Measurements from ENCODE around the gene PDE11A.

PDE11A gene

DNA sequence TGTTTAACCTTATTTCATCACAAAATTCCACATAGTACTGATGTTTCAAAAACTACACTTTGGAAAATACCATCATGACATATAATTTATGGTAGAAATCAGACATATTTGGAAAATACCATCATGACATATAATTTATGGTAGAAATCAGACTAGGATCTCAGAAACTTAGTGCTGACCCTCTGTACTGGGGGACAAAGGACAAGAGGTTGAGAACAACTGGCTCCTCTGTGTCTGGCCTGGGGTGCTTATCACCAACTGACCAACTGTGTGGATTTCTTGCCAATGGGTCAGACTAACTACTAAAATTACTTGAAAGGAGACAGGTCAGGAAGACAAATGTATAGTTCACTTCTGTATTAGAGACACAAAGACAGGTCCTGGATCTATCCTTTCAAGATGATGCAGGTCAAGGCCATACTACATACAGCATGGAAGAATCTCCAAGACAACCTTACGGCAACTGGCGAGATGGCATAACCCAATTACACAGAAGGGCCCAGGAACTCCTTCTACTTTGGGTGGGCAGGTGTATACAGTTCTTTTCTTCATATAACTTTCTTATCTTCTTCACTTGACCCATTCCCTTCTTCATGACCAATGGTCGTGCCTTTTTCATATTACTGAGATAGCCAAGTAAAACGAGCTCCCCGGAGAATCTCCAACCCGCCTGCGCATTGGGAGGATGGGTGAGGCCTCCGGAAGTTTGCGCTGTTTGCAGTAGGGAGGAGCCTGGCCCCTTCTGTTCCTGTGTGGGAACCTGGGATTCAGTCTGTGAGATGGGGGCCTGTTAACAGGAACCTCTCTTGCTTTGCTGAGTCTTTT lies 389.5 kb downstream of the PDE11A start:
- no peak for DNase-seq

DNA sequence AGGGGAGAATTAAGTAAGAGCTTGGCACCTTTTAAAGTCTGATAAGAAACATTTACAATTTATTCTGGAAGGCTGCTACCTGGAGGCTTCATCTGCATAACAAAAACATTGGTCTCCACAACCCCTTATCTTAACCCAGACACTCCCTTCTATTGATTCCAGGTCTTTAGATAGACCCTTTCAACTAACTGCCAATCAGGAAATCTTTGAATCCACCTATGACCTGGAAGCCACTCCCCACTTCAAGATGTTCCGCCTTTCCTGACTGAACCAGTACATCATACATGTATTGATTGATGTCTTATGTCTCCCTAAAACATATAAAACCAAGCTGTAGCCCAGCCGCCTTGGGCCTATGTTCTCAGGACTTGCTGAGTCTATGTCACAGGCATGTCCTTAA lies 390.6 kb downstream of the PDE11A start:
- no peak for DNase-seq

DNA sequence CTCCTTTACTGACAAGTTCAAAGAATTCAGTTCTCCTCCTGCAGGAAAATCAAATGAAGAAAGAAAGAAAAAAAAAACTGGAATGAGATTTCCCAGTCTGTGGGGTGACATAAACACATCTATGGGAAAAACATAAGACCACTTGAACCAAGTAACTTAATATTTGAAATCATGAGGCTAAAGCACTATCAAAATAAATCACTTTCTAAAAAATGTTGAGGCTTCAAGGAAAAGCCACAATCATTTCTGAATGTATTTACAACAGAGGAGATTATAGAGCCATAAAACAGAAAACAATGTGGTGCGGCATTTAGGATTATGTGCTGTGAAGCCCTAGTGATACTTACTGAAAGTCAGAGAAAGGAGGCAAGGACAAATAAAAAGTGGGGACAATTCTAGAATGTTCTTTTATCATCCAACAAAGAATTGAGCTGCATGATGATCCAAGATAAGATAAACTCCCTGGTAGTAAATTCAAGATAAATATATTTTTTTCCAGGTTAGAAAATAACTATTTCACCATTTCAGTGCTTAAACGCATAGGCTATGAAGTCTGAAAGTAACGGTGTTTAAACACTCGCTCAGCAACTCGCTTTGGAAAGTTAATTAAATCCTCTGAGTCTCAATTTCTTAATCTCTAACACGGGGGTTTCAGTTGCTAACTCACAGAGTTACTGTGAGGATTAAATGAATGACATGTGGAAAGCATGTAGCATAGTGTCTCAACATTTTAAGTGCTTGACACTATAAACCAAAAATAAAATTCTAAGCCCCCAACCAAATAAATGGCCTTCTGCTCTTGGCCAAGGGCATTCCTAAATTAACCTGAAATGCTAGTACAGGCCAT lies 391.5 kb downstream of the PDE11A start:
- DNase-seq: no peak

DNA sequence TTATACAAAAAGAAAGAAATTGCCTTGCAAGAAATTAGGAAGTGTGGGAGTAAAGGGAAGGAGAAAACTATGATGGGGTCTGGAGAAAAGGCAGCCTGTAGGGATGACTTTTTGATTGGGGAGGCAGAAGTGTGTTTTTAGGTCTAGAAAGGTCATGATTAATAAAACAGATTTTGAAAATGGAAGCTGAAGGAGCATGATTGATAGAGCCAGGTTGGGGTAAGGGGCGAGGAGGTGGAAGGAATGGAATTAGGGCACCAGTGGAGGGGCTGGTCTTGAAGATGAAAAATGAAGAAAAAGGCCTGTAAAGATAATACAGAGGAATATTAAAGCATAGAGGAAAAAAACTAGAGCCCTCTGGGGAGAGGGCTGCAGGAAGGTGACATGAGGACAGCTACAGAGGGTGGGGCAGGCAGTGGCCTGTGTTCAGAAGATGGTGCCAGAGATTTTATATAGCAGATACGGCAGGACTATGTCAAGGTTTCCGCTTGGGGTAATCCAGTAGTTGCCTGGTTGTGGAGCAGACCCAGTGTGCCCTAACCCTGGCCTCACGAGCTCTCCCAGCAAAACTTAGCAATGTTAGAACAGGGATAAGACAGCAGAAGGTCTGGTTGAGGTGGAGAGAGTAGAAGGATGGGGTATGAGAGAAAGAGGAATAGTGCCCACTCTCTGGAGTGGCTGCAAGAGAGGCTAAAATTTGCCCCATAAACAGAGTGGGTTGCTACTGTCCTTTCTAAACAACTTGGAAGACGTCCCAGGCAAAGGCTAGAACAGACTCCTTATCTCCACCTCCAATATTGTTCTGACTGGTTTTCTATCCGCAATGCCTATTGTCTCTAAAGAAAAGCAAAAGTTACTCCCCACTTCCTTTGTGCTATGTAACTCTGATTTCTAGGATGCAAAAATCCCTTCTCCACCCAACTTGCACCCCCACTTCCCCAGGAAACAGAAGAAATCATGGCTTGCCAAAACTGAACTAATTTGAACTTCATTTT lies 392.7 kb downstream of the PDE11A start:
- DNase-seq: no peak

DNA sequence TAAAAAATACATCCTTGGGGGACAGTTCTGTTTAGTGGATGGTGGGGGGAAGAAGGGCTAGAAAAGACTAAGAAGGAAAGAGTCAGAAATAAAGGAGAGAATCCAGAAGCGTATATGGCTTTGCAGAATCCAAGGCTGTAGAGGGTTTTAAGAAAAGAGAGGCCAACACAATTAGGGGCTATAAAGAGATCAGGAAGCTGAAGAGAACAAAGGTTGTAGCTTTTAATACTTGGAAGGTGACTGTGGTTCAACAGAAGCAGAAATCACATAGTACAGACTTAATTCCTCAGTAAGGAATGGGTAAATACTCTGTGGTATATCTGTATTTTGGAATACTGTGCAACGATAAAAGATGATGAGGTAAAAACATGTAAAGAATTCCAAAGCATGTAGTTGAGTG lies 393.6 kb downstream of the PDE11A start:
- no peak for DNase-seq

DNA sequence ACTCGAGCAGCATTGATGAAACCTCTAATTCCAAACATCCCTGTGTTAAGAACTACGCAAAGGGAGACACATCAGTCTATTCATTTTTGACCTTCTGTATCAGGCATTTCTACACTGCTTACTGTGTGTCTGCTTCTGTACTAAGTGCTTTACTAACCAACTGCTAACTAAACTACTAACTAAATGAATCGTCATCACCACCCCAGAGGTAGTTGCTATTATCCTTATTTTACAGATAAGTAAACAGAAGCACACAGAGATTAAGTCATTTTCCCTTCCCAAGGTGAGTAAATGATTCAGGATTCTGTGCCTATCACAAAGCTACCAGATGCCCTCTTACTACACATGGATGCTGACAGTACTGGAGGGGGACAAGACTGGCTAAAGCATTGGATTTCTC lies 395.9 kb downstream of the PDE11A start:
- DNase-seq: no peak

DNA sequence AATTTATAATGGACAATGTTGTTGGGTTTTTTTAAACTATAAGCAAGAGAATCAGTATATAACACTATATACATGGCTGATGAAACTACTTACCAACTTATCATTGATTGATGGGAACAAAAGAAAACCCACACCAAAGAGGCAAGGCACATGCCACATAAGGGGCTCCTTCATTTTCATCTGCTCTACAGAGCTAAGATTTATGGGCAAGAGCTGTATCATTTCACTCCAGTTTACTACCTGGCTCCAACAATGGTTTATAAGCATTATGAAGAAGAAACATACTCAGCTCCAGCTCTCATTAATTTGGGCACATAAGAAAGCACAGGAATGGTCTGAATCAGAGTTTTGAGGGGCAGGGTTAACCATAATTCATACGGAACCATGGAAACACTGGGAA lies 396.8 kb downstream of the PDE11A start:
- DNase-seq: no peak

DNA sequence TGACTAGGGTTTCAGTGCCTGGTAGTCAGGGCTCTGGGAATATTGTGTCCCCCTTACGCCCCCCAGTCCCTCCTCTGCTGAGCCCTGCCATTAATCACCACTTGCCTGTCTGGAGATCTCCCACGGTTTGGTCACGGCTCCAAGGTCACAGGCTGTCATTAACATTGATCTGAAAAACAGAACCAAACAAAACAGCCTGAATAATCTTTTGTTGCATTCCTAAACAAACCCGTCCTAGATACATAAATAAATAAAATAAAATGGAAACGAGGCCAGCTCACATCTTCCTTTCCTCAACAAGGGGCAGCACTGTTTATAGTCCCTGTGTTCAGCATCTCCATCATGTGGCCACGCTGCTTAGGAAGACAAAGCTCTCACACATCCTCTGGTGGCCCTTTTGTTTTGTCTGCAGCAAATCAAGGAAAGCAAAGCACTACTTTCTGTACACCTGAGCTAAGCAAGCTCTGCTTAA lies 397.2 kb downstream of the PDE11A start:
- DNase-seq: no peak

DNA sequence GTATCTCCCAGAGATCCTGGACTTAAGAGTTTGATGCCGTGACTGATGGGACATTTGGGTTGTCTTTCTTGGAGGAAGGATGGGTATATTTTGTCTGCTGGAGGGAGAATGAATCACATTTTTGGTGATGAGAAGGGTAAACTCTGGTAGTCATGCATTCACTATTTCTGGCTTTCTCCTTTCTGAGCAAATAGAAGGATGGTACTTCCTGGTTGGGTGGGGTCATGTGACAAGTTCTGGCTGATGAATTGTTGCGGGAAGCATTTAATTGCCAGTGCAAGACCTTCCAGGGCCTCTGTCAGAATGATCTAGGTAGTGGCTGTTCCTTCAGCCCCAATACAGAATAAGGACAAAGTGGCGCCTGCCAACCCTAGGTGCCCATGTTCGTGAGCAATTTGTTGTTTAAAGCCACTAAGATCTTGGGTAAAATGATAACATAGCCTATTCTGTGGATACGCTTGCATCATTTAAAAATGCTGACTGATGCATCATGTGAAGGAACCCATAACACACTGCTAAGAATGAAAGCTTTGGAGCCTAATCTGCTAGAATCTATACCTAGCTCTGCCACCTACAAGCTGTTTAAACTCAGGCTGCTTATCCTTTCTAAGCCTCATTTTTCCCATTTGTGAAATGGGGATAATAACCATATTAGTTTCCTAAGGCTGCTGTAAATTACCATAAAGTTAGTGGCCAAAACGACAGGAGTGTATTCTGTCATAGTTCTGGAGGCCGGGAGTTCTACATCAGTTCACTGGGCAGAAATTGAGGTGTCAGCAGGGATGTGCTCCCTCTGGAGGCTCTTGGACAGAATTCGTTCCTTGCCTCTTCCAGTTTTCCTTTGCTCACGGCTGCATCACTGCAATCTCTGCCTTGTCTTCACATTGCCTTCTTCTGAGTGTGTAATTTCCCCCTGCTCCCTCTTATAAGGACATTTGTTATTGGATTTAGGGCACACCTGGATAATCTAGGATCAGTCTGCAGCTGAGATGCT lies 398.7 kb downstream of the PDE11A start:
- no peak for DNase-seq

DNA sequence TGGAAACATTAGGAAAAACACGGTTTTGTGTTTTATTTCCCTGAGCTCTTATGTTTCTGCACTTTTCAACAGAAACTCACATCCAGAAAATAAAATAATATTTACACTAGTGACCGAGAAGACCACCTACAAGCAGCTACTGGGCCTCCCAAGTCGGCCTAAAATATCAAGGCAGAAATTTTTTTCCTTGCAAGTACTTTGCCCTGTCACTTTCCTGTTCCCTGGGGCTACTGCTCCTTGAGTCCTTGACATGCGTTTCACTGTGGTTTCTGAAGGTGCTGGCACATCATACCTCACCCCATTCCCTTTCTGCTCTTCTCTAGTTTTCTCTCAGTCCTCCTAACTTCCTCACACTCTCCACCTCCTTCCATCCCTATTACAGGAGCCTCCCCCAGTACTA lies 400.9 kb downstream of the PDE11A start:
- DNase-seq: no peak

DNA sequence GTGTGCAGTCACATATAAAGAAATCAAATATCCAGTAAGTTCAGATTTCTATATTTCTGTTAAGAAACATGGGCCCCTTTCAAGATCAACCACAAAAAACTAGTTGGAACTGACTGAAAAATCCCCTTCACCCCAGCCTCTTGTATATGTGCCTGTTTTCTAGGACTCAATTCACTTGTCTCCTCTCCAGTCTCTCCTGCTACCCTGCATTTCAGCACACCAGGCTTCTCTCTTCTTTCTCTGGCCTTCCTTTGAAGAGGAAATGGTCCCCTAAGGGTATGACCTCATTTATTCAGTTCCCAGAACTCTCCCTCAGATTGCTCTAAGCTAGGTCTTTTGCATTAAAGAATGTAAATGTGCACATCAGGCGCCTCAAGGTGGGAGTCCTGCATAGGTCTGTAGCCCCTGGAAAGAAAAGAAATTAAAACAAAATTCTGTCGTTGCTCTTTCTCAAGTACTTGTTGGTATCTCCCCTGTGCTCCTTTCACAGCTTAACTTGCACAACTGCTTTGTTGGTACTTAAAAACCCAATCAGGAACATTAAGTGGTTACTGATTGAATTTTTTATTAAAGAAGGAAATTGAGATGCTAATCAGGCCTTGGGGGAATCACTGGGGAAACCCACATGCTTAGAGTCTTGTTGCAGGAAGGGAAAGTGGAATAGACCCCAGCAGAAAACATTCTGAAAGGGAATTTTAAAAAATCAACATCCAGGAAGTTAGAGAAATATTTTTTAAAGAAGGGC lies 401.6 kb downstream of the PDE11A start:
- DNase-seq: no peak

DNA sequence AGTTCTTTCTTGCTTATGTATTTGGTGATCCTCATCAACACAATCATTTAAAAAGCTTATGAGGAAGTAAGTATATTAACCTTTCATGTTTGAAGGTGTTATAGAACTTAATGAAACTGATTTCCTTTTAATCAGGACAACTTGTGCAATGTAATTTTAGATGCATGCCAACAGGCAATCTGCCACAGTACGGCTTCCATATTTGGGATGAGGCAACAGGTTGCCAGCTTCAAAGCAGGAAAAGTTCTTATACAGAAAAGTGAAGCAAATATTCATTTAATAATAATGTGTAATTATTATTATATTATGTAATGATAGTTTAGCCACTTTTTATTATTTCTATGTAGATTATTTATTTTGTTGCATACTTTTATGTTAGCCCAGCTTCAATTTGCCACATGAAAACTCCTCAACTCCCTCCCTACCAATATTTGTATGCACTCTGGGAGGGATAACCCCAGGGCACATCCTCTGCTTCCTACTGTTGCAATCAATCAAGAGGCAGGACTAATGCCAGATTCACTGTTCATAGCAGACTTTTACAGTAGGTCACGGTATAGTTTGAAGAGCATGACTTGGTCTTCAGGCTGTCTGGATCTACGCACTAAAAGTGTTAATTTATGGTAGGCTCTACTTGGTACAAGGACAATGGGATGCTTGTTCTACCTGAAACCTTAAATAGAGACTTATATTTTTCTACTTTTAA lies 402.8 kb downstream of the PDE11A start:
- no peak for DNase-seq

DNA sequence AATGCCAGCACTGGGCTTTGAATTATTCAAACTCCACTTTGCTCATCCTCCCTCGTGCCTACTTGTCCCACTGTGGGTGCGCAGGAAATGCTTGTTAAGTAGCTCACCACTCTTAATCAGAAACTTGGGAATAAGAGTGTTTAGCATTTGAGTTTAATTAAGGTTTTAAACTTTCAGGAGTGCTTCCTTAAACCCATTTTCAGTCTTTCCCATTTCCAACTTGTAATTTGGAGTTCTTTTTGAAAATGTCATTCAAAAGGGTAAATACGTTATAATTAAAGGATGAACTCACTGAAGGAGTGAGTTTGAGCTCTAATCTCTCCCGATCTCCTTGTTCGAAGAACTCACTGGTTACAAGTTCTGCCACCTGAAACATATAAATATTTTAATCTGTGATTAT lies 403.4 kb downstream of the PDE11A start:
- no peak for DNase-seq

DNA sequence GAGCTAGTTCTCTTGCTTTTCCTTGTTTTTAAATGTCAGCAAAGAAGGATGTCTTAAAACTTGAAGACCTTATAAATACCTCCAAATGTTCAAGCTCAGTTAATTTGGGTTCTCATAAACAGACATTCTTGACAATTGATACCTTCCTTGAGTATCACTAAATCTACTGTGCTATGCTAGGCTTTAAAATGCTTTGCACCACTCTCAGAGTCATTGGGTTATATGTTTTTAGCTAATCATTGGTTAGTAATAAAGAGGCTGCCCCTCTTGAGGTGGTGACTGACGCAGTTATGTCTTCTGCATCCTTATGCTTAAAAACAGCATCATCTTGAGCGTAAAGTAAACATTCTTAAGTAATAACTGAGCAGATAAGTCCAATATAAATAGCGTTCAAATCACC lies 404.0 kb downstream of the PDE11A start:
- no peak for DNase-seq

DNA sequence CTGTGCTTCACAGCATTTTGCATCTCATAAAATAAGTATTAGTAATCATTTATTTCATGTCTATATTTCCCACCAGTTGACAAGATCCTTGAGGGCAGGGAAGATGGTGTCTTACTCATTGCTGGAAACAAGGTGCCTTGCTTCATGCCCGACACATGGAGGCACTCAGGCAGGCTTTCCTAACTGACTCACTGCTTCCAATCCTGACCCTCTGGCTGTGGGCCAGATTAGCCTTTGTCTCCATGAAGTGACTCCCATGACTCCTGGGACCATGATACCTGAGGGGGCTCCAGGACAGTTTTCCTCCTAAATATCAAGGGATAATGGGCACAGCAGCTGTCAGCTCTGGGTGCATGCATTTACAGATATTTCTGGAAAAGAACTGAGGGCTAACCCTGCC lies 405.0 kb downstream of the PDE11A start:
- DNase-seq: no peak

DNA sequence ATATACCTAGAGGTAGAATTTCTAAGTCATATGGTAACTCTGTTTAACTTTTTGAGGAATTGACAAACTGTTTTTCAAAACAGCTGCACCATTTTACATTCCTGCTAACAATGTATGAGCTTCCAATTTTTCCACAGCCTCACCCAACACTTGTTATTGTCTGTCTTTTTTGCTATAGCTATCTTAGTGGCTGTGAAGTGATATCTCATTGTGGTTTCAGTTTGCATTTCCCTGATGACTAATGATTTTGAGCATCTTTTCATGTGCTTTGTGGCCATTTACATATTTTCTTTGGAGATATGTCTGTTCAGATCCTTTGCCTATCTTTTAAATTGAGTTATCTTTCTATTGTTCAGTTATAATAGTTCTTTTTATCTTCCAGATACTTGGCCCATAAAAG lies 406.2 kb downstream of the PDE11A start:
- no peak for DNase-seq

DNA sequence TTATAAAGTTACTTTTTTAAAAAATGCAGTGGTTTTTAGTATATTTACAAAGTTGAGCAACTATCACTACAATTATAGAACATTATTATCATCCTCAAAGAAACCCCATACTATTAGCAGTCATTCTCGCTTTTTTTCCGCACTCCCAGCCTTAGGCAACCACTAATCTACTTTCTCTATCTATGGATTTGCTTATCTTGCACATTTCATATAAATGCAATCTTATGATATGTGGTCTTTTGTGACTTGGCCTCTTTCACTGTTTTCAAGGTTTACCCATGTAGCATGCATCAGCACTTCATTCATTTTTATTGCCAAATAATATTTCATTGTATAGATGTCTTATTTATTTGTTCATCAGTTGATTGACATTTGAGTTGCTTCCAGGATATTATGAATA lies 406.6 kb downstream of the PDE11A start:
- no peak for DNase-seq

DNA sequence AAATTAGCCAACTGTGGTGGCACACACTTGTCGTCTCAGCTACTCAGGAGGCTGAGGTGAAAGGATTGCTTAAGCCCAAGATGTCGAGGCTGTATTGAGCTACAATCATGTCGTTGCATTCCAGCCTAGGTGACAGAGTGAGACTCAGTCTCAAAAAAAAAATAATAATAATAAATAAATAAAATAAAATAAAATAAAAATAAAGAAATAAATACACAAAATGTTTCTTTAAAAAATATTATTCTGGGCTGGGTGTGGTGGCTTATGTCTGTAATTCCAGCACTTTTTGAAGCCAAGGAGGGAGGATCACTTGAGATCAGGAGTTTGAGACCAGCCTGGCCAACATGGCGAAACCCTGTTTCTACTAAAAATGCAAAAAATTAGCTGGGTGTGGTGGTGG lies 407.2 kb downstream of the PDE11A start:
- no peak for DNase-seq

DNA sequence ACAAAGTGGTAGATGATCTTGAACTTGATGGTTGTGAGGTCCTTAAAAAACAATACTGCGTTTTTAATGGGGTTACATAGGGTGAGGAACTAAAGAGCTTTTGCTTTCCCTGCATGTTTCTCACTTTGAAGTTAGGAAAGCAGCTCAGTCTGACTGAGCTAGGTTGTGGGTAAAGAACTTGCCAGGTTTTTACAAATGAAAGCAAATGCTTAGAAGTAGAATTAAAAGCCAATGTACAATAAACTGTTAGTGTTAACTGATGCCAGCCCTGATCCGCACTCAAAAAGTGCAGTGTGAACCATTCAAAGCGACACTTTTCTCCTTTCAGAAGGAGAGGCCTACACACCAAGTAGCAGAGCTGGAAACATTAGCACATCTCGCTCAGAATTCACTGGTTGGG lies 409.7 kb downstream of the PDE11A start:
- no peak for DNase-seq

DNA sequence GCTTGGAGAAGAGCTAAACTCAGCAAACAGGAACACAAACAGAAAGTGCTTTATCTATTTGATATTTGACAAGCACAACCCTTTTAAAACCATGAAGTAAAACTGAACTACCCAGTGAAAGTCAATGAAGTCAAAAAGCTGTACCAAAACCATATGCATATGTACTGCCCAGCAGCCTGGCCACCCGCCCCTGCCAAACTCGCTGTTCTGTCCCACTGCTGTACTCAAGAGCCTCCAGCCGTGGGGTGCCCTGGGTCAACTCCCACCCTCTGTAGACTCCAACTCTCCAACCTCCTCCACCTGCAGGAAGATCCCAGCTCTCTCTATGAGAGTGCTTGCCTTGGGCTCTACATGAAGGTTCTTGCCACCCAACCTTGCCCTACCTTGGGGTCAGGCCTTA lies 411.8 kb downstream of the PDE11A start:
- no peak for DNase-seq
